OCI-LY7 (cell line): ENCODE results near the gene YIPF5.

ENCODE experiments used
- EZH2phosphoT487 ChIP-seq: fragments of 200-600 bp; sonication (generic); IDR thresholded peaks from 2 replicates; pipeline ENCODE4 v1.6.1; 2018; ENCODE audit warnings: low read depth, borderline replicate concordance, mild to moderate bottlenecking, mixed run types, antibody characterized with exemption, low read length, moderate library complexity, mixed read lengths
- TF ChIP-seq, protein P1 (sequence below): fragments of 200-600 bp; sonication (generic); conservative IDR thresholded peaks from 2 replicates; pipeline ENCODE4 v1.5.1; 2014; ENCODE audit warnings: mild to moderate bottlenecking, antibody characterized with exemption, low read length, moderate library complexity, mixed read lengths

GRCh38 chr5:144120661-144121180 is 49.7 kb downstream of the YIPF5 start:
- TF ChIP-seq, protein P1, sequence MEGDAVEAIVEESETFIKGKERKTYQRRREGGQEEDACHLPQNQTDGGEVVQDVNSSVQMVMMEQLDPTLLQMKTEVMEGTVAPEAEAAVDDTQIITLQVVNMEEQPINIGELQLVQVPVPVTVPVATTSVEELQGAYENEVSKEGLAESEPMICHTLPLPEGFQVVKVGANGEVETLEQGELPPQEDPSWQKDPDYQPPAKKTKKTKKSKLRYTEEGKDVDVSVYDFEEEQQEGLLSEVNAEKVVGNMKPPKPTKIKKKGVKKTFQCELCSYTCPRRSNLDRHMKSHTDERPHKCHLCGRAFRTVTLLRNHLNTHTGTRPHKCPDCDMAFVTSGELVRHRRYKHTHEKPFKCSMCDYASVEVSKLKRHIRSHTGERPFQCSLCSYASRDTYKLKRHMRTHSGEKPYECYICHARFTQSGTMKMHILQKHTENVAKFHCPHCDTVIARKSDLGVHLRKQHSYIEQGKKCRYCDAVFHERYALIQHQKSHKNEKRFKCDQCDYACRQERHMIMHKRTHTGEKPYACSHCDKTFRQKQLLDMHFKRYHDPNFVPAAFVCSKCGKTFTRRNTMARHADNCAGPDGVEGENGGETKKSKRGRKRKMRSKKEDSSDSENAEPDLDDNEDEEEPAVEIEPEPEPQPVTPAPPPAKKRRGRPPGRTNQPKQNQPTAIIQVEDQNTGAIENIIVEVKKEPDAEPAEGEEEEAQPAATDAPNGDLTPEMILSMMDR: no peak
- no peak for TF ChIP-seq EZH2phosphoT487
